NCI-H1436 (cell line): ENCODE data around the gene ARL5A.
"Not testable (repeated sequence)": the region's sequence is repeated elsewhere in the genome, so short reads cannot be mapped to it uniquely, and the experiment has no call there.

Source experiments
- DNase-seq: peaks from one replicate; lab custom pipeline; 2025; lab: John Stamatoyannopoulos, UW

The ARL5A gene

GRCh38 chr2:151828143-151828889 is at the start of gene ARL5A:
ARL5A (minus strand) TSS chr2:151828421; CDS start chr2:151828176, 245 bp downstream.
- peak; percentile 93 for DNase-seq

GRCh38 chr2:151875631-151876030 is 47.4 kb upstream of the ARL5A start:
- DNase-seq: not testable (repeated sequence)

GRCh38 chr2:151872463-151872862 is 44.2 kb upstream of the ARL5A start:
- DNase-seq: no peak

- DNase-seq: no peak
Measured at GRCh38 chr2:151869291-151869690, 41.1 kb upstream of the ARL5A start.

GRCh38 chr2:151862700-151863099 is 34.5 kb upstream of the ARL5A start:
- DNase-seq: no peak

- no peak for DNase-seq
Measured at GRCh38 chr2:151861174-151861573, 33.0 kb upstream of the ARL5A start.

GRCh38 chr2:151860613-151861146 is 32.5 kb upstream of the ARL5A start:
- DNase-seq: no peak

- no peak for DNase-seq
Measured at GRCh38 chr2:151860210-151860609, 32.0 kb upstream of the ARL5A start.

GRCh38 chr2:151857650-151858049 is 29.4 kb upstream of the ARL5A start:
- DNase-seq: no peak

GRCh38 chr2:151855111-151855510 is 26.9 kb upstream of the ARL5A start:
- no peak for DNase-seq

- no peak for DNase-seq
Measured at GRCh38 chr2:151853070-151853758, 25.0 kb upstream of the ARL5A start.

GRCh38 chr2:151852260-151853069 is 24.2 kb upstream of the ARL5A start:
- no peak for DNase-seq

- no peak for DNase-seq
Measured at GRCh38 chr2:151851761-151852160, 23.5 kb upstream of the ARL5A start.

- DNase-seq: no peak
Measured at GRCh38 chr2:151849413-151850010, 21.3 kb upstream of the ARL5A start.

GRCh38 chr2:151845884-151846283 is 17.7 kb upstream of the ARL5A start:
- DNase-seq: no peak

GRCh38 chr2:151845481-151845880 is 17.3 kb upstream of the ARL5A start:
- DNase-seq: no peak

- no peak for DNase-seq
Measured at GRCh38 chr2:151844211-151844896, 16.1 kb upstream of the ARL5A start.

- DNase-seq: no peak
Measured at GRCh38 chr2:151843691-151844061, 15.5 kb upstream of the ARL5A start.

- DNase-seq: no peak
Measured at GRCh38 chr2:151842830-151843690, 14.8 kb upstream of the ARL5A start.

GRCh38 chr2:151841047-151841424 is 12.8 kb upstream of the ARL5A start:
- no peak for DNase-seq
